PC-3 (cell line): ENCODE data around the gene SEPTIN10.

Experiments used
- EZH2 ChIP-seq: fragments of 300-600 bp; sonication (generic); IDR thresholded peaks from one replicate; pipeline ENCODE4 v1.6.1; 2017; ENCODE audit warnings: antibody characterized with exemption, mild to moderate bottlenecking, low read length; ENCODE audit not compliant: unreplicated experiment
- TF ChIP-seq, protein P1 (sequence below): fragments of 300-600 bp; sonication (generic); conservative IDR thresholded peaks from 2 replicates; pipeline ENCODE4 v1.5.1; 2017; ENCODE audit warnings: antibody characterized with exemption, low read depth, mild to moderate bottlenecking, low read length

GRCh38 chr2:109512076-109512475 is 101.7 kb downstream of the SEPTIN10 start:
- TF ChIP-seq, protein P1, sequence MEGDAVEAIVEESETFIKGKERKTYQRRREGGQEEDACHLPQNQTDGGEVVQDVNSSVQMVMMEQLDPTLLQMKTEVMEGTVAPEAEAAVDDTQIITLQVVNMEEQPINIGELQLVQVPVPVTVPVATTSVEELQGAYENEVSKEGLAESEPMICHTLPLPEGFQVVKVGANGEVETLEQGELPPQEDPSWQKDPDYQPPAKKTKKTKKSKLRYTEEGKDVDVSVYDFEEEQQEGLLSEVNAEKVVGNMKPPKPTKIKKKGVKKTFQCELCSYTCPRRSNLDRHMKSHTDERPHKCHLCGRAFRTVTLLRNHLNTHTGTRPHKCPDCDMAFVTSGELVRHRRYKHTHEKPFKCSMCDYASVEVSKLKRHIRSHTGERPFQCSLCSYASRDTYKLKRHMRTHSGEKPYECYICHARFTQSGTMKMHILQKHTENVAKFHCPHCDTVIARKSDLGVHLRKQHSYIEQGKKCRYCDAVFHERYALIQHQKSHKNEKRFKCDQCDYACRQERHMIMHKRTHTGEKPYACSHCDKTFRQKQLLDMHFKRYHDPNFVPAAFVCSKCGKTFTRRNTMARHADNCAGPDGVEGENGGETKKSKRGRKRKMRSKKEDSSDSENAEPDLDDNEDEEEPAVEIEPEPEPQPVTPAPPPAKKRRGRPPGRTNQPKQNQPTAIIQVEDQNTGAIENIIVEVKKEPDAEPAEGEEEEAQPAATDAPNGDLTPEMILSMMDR: no peak
- no peak for TF ChIP-seq EZH2
